Thyroid gland (tissue), 4 donors: ENCODE measurements around the gene TFB2M. TPM values are rescaled to one million over a fixed set of nuclear protein-coding genes. Genes with fewer than 3 reads are reported as not detected.

Experiments
- DNase-seq, 2 donors: peaks; one replicate each; pipeline ENCODE4 v3.0.0-alpha.2; 2019
- H3K27ac ChIP-seq, 3 donors: fragments of 200-600 bp; sonication (generic); 1 replicate in 2 of 3; 2 replicates in 1 of 3; pipeline ENCODE4 v1.5.1; 2016 to 2019; ENCODE audit warnings: mild to moderate bottlenecking in 1 of 3, moderate library complexity in 1 of 3
- H3K27me3 ChIP-seq: fragments of 200-600 bp; sonication (generic); one replicate; pipeline ENCODE4 v1.5.1; 2019
- H3K36me3 ChIP-seq, 2 donors: fragments of 200-600 bp; sonication (generic); one replicate each; pipeline ENCODE4 v1.5.1; 2016 to 2019
- H3K4me1 ChIP-seq, 2 donors: fragments of 200-600 bp; sonication (generic); one replicate each; pipeline ENCODE4 v1.5.1; 2017 to 2019
- H3K4me3 ChIP-seq, 3 donors: fragments of 200-600 bp; sonication (generic); replicated peaks in 1 of 3; 1 replicate in 2 of 3; 2 replicates in 1 of 3; pipeline ENCODE4 v1.5.1; 2016; ENCODE audit warnings: mild to moderate bottlenecking in 1 of 3
- H3K9me3 ChIP-seq: fragments of 200-600 bp; sonication (generic); one replicate; pipeline ENCODE4 v1.5.1; 2017
- POLR2A ChIP-seq, 2 donors: fragments of 450-650 bp; IDR thresholded peaks; one replicate each; pipeline ENCODE4 v1.6.1; 2017; ENCODE audit warnings: antibody characterized with exemption in 2 of 2, mild to moderate bottlenecking in 2 of 2, moderate library complexity in 1 of 2
- WGBS, 2 donors: methylation state at CpG; one replicate each; pipeline ENCODE4 v1.1.5; 2017; 5-methylcytosine and 5-hydroxymethylcytosine counted together
- intact Hi-C: fragments of 100-400 bp; cut with DNase I; formaldehyde crosslinking; loops from one replicate; pipeline ENCODE4 v1.15.1; 2023
- total RNA-seq, 4 donors: library from RNA; depleted of rRNA; stranded (reverse); fragments of >200 nt; gene quantifications; one replicate each; pipeline ENCODE4 v1.2.3, GENCODE V29; 2016
- TF ChIP-seq, protein P1 (sequence below), 6 experiments: fragments of 200-600 bp in 3 of 6; fragments of 450-650 bp in 3 of 6; sonication (generic) in 3 of 6; IDR thresholded peaks; one replicate each; pipeline ENCODE4 v1.5.1; 2016 to 2019; ENCODE audit warnings: antibody characterized with exemption in 6 of 6, mild to moderate bottlenecking in 2 of 6, inconsistent platforms in 1 of 6, moderate library complexity in 1 of 6

Gene TFB2M
- total RNA-seq, 4 donors from 2014 or later = 12.2 to 21.9 (median 15.9) TPM

DNA sequence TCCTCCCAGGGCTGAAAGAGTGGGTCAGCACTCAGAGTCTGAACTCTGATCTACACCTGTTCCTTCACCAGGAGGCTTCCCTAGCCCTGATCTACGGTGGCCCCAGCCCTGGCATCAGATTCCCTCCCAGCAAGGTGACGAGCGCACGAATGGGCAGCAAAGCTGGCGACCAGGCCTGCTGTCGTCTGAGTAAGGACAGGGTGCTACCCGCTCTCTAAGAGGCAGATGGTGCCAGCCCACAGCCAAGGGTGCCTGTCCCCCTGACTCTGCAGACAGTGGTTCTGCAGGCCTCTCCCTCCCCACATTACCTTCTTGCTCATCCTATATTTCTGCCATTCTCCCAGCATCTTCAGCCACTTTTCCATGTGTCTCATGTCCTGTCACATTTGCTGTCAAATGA is 48.7 kb downstream of the TFB2M start:
- Histone ChIP-seq H3K36me3 (no peaks in the 10 kb centered on the region), H3K4me3 (no peak overlapping the region), H3K4me1 (no peaks in the 10 kb centered on the region), H3K9me3 (no peaks in the 10 kb centered on the region), H3K27me3 (no peaks in the 10 kb centered on the region), H3K27ac (no peak overlapping the region)
- no peak for TF ChIP-seq POLR2A (IDR thresholded peaks at IDR 0.05)
- TF ChIP-seq, protein P1, sequence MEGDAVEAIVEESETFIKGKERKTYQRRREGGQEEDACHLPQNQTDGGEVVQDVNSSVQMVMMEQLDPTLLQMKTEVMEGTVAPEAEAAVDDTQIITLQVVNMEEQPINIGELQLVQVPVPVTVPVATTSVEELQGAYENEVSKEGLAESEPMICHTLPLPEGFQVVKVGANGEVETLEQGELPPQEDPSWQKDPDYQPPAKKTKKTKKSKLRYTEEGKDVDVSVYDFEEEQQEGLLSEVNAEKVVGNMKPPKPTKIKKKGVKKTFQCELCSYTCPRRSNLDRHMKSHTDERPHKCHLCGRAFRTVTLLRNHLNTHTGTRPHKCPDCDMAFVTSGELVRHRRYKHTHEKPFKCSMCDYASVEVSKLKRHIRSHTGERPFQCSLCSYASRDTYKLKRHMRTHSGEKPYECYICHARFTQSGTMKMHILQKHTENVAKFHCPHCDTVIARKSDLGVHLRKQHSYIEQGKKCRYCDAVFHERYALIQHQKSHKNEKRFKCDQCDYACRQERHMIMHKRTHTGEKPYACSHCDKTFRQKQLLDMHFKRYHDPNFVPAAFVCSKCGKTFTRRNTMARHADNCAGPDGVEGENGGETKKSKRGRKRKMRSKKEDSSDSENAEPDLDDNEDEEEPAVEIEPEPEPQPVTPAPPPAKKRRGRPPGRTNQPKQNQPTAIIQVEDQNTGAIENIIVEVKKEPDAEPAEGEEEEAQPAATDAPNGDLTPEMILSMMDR (IDR thresholded peaks at IDR 0.05) = no peak
- DNase-seq = no peak
- intact Hi-C loops = no loop called here
- 77 to 82% methylated on average over 7 of the region's 7 CpGs for WGBS, 2 donors

DNA sequence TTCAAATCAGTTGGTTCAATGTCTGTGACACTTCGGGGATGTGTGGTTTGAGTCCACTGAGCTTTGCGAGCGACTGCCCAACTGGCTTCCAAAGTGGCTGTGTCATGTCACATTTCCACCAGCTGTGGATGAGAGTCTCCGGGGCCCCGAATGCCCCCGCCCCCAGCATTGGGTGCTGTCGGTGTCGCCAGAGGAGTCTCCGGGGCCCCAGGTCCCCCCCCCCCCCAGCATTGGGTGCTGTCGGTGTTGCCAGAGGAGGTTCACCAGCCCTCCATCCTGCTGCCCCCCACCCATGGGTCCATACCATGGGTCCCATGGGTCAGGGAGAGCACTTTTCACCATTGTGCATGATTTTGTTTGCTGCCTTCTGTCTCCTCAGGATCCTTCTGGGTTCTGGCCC is 49.9 kb downstream of the TFB2M start:
- TF ChIP-seq, protein P1 (IDR thresholded peaks at IDR 0.05) = no peak
- TF ChIP-seq POLR2A (IDR thresholded peaks at IDR 0.05) = no peak
- Histone ChIP-seq H3K9me3 (no peaks in the 10 kb centered on the region), H3K4me1 (no peaks in the 10 kb centered on the region), H3K27me3 (no peaks in the 10 kb centered on the region), H3K36me3 (no peaks in the 10 kb centered on the region), H3K4me3 (no peak overlapping the region), H3K27ac (no peak overlapping the region)
- intact Hi-C loops = no loop called here
- 90 to 94% methylated on average over 6 to 10 of the region's 10 CpGs for WGBS, 2 donors
- no peak for DNase-seq

DNA sequence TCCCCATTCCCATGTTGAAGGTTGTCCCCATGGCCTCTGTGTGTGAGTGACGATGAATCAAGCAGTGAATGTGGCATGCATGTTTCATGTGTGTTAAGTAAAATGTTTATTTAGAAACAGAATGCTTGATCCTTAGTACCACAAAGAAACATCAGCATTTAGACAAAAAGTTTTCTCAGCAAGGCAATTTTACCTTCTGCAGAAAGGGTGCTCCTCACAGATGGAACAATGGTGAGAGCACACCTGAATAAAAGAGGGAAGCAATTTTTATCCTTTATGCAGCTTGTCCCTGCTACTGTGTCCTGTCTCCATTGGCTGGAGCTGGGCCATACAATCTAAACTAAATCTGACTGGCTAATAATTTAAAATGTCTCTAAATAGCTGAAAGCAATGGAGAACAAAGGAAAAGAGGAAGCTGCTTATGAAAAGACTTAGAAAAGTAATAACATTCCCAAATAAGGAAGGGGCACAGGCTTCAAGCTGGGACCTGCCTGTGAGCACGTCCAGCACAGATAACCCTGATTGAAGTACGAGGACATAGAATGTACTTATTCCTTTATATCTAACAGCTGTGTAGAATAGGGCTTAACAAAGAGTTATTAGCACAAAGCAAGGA is 50.6 kb downstream of the TFB2M start:
- 82 to 88% methylated on average over 3 of the region's 3 CpGs for WGBS, 2 donors
- no peaks in the 10 kb centered on the region for H3K27me3 ChIP-seq

DNA sequence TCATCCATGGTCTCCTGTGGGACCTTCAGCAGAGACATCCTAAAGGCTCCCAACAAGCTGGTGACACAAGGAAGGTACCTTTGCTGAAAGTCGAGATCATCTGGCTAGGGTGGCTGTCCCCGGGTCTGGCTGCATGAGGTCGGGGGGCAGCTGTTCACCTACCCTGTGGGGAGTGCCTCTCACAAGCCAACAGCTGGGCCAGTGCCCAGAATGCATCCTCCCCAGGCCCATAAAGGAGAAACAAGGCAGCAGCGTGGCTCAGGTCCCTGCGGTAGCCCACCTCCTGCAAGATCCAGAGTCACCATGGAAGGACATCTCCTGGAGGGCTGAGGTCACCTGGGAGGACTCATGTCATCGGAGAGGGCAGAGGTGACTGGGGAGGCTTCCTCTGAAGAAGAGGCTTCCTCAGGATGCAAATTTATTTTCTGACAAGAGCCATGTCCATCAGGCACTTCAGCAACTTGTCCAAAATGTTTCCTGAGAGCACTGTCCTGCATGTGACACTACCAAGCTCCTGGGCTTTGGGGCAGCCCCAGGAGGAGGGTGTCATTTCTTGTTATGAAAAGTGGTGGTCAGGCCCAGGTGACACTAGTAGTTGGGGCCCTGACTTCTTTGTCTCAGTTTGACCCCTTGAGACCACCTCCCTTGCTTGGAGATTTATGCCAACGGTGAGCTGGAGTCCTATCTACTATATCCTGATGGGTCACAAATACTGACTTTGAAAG is 52.3 kb downstream of the TFB2M start:
- H3K27me3 ChIP-seq = no peaks in the 10 kb centered on the region
- intact Hi-C loops = no loop called here
- no peak overlapping the region for H3K27ac ChIP-seq

More for the DNA sequence above, 50.6 kb downstream of the TFB2M start:
- Histone ChIP-seq H3K4me3 (no peak overlapping the region), H3K36me3 (no peaks in the 10 kb centered on the region), H3K27ac (no peak overlapping the region), H3K4me1 (no peaks in the 10 kb centered on the region), H3K9me3 (no peaks in the 10 kb centered on the region)
- TF ChIP-seq, protein P1 (IDR thresholded peaks at IDR 0.05) = no peak
- TF ChIP-seq POLR2A (IDR thresholded peaks at IDR 0.05) = no peak
- DNase-seq = no peak
- intact Hi-C loops = no loop called here

More for the DNA sequence above, 52.3 kb downstream of the TFB2M start:
- TF ChIP-seq POLR2A (IDR thresholded peaks at IDR 0.05) = no peak
- TF ChIP-seq, protein P1 (IDR thresholded peaks at IDR 0.05) = no peak
- Histone ChIP-seq H3K9me3 (no peaks in the 10 kb centered on the region), H3K36me3 (no peaks in the 10 kb centered on the region), H3K4me1 (no peaks in the 10 kb centered on the region), H3K4me3 (no peak overlapping the region)
- 91 to 92% methylated on average over 2 to 3 of the region's 7 CpGs for WGBS, 2 donors
- no peak for DNase-seq
